Right forelimb (tissue), 1 donor: Measurements from ENCODE around the gene AKR1C1.
"Not testable (repeated sequence)": the region's sequence is repeated elsewhere in the genome, so short reads cannot be mapped to it uniquely, and the experiment has no call there.

Experiments used
- DNase-seq: peaks from one replicate; pipeline ENCODE4 v3.0.0-alpha.2; 2018

The AKR1C1 gene

GRCh38 chr10:4947635-4948596 lies 15.3 kb upstream of the AKR1C1 start:
- no peak for DNase-seq

- DNase-seq = not testable (repeated sequence)
Observed at GRCh38 chr10:4951512-4952162, 11.6 kb upstream of the AKR1C1 start.

- no peak for DNase-seq
Observed at GRCh38 chr10:4953405-4953804, 9.8 kb upstream of the AKR1C1 start.

- not testable (repeated sequence) for DNase-seq
Observed at GRCh38 chr10:4956088-4956487, 7.1 kb upstream of the AKR1C1 start.

- DNase-seq = not testable (repeated sequence)
Observed at GRCh38 chr10:4956955-4957645, 6.1 kb upstream of the AKR1C1 start.

GRCh38 chr10:4961558-4961957 lies 1.7 kb upstream of the AKR1C1 start:
- DNase-seq = not testable (repeated sequence)

GRCh38 chr10:4962308-4962707 lies 907 bp upstream of the AKR1C1 start:
- DNase-seq = not testable (repeated sequence)

GRCh38 chr10:4963815-4964154 lies 570 bp downstream of the AKR1C1 start:
- DNase-seq = not testable (repeated sequence)

- DNase-seq = not testable (repeated sequence)
Observed at GRCh38 chr10:4965763-4966162, 2.5 kb downstream of the AKR1C1 start.

- not testable (repeated sequence) for DNase-seq
Observed at GRCh38 chr10:4967189-4967588, 4.0 kb downstream of the AKR1C1 start.

GRCh38 chr10:4969289-4969688 lies 6.1 kb downstream of the AKR1C1 start:
- DNase-seq = not testable (repeated sequence)

- not testable (repeated sequence) for DNase-seq
Observed at GRCh38 chr10:4970362-4970761, 7.1 kb downstream of the AKR1C1 start.

GRCh38 chr10:4972369-4973142 lies 9.3 kb downstream of the AKR1C1 start:
- DNase-seq = not testable (repeated sequence)

- DNase-seq = not testable (repeated sequence)
Observed at GRCh38 chr10:4973294-4973693, 10.1 kb downstream of the AKR1C1 start.

- not testable (repeated sequence) for DNase-seq
Observed at GRCh38 chr10:4974400-4974799, 11.2 kb downstream of the AKR1C1 start.

- no peak for DNase-seq
Observed at GRCh38 chr10:4977025-4977424, 13.8 kb downstream of the AKR1C1 start.

- DNase-seq = no peak
Observed at GRCh38 chr10:4978870-4979269, 15.7 kb downstream of the AKR1C1 start.

GRCh38 chr10:4980793-4981192 lies 17.6 kb downstream of the AKR1C1 start:
- no peak for DNase-seq

- no peak for DNase-seq
Observed at GRCh38 chr10:4981722-4982471, 18.7 kb downstream of the AKR1C1 start.

GRCh38 chr10:4982764-4983226 lies 19.6 kb downstream of the AKR1C1 start:
- no peak for DNase-seq

GRCh38 chr10:4983615-4984216 lies 20.5 kb downstream of the AKR1C1 start:
- no peak for DNase-seq
